Peyer's patch (tissue), 4 donors: ENCODE results near the gene SLC33A1. TPM values are rescaled to one million over a fixed set of nuclear protein-coding genes. Genes with fewer than 3 reads are reported as not detected.
"Not testable (repeated sequence)": the region's sequence is repeated elsewhere in the genome, so short reads cannot be mapped to it uniquely, and the experiment has no call there.

Experiments used
- DNase-seq, 3 donors: peaks; one replicate each; pipeline ENCODE4 v3.0.0-alpha.2; 2017 to 2019
- H3K27ac ChIP-seq, 4 donors: fragments of 200-600 bp; sonication (generic); one replicate each; pipeline ENCODE4 v1.5.1; 2016 to 2019
- H3K27me3 ChIP-seq, 2 donors: fragments of 200-600 bp; sonication (generic); one replicate each; pipeline ENCODE4 v1.5.1; 2019
- H3K36me3 ChIP-seq, 3 donors: fragments of 200-600 bp; sonication (generic); one replicate each; pipeline ENCODE4 v1.5.1; 2016 to 2019
- H3K4me1 ChIP-seq, 4 donors: fragments of 200-600 bp; sonication (generic); one replicate each; pipeline ENCODE4 v1.5.1; 2016 to 2019
- H3K4me3 ChIP-seq, 4 donors: fragments of 200-600 bp; sonication (generic); 1 replicate in 3 of 4; 2 replicates in 1 of 4; pipeline ENCODE4 v1.5.1; 2016 to 2019; ENCODE audit warnings: mild to moderate bottlenecking in 1 of 4
- H3K9me3 ChIP-seq, 4 donors: fragments of 200-600 bp; sonication (generic); one replicate each; pipeline ENCODE4 v1.5.1; 2016 to 2019; ENCODE audit warnings: mild to moderate bottlenecking in 1 of 4
- CTCF ChIP-seq, 6 experiments: fragments of 450-650 bp in 4 of 6; fragments of 200-600 bp in 2 of 6; sonication (generic) in 1 of 6; IDR thresholded peaks; one replicate each; pipeline ENCODE4 v1.5.1; 2017 to 2019; ENCODE audit warnings: antibody characterized with exemption in 6 of 6, mild to moderate bottlenecking in 3 of 6, moderate library complexity in 1 of 6
- POLR2A ChIP-seq, 2 donors: fragments of 450-650 bp; IDR thresholded peaks; one replicate each; pipeline ENCODE4 v1.5.1; 2017; ENCODE audit warnings: antibody characterized with exemption in 2 of 2, mild to moderate bottlenecking in 2 of 2, moderate library complexity in 2 of 2
- total RNA-seq, 4 donors: library from RNA; depleted of rRNA; stranded (reverse); fragments of >200 nt; gene quantifications; one replicate each; pipeline ENCODE4 v1.1.0, GENCODE V29; 2016

Gene SLC33A1
- total RNA-seq, 4 donors from 2014 or later, result 12.4 to 44.7 (median 30.3) TPM

GRCh38 chr3:155843569-155843968 is 10.7 kb downstream of the SLC33A1 start:
- Histone ChIP-seq H3K27ac (no peak overlapping the region), H3K4me1 (peaks cover 0 to 26% (median 2%) of the 10 kb centered on the region in 4 donors), H3K9me3 (no peaks in the 10 kb centered on the region), H3K36me3 (peaks cover 0 to 9% (median 0%) of the 10 kb centered on the region in 3 donors), H3K4me3 (no peak overlapping the region), H3K27me3 (no peaks in the 10 kb centered on the region)
- DNase-seq, result no peak
- TF ChIP-seq POLR2A (IDR thresholded peaks at IDR 0.05) (no peak), CTCF (IDR thresholded peaks at IDR 0.05) (no peak)

GRCh38 chr3:155835341-155836071 is 18.7 kb downstream of the SLC33A1 start:
- TF ChIP-seq CTCF (IDR thresholded peaks at IDR 0.05), result no peak
- Histone ChIP-seq H3K27me3 (no peaks in the 10 kb centered on the region), H3K9me3 (no peaks in the 10 kb centered on the region), H3K27ac (no peak overlapping the region), H3K4me3 (no peak overlapping the region), H3K36me3 (peaks cover 0 to 22% (median 0%) of the 10 kb centered on the region in 3 donors), H3K4me1 (no peaks in the 10 kb centered on the region)
- DNase-seq, result no peak

DNA sequence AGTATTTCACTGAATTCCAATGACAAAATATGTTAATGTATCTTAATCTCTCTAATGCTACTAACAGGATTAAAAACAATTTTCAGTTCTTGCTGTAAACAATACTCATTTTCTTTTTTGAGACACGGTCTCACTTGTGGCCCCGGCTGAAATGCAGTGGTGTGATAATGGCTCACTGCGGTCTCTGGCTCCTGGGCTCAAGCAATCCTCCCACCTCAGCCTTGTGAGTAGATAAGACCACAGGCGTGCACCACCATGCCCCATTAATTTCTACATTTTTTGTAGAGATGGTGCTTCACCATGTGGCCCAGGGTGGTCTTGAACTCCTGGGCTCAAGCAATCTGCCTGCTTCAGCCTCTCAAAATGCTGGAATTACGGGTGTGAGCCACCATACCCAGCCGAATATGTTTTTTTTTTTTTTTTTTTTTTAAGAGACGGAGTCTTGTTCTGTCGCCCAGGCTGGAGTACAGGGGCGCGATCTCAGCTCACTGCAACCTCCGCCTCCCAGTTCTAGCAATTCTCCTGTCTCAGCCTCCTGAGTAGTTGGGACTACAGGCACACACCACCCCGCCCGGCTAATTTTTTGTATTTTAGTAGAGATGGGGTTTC is 25.6 kb downstream of the SLC33A1 start:
- not testable (repeated sequence) for H3K27me3 ChIP-seq, H3K27ac ChIP-seq, H3K4me3 ChIP-seq, H3K4me1 ChIP-seq, H3K9me3 ChIP-seq, DNase-seq
- H3K36me3 ChIP-seq, result peaks cover 0 to 26% (median 0%) of the 10 kb centered on the region in 3 donors

GRCh38 chr3:155815030-155815545 is 39.1 kb downstream of the SLC33A1 start:
- no peak overlapping the region for H3K4me3 ChIP-seq
- TF ChIP-seq CTCF (IDR thresholded peaks at IDR 0.05), result no peak
- no peak for TF ChIP-seq POLR2A (IDR thresholded peaks at IDR 0.05)
- no peaks in the 10 kb centered on the region for H3K4me1 ChIP-seq
- no peaks in the 10 kb centered on the region for H3K9me3 ChIP-seq
- no peak overlapping the region for H3K27ac ChIP-seq
- DNase-seq, result no peak
- H3K36me3 ChIP-seq, result no peaks in the 10 kb centered on the region
- no peaks in the 10 kb centered on the region for H3K27me3 ChIP-seq

- not testable (repeated sequence) for H3K4me1 ChIP-seq, H3K4me3 ChIP-seq, DNase-seq, H3K9me3 ChIP-seq, H3K27me3 ChIP-seq, H3K36me3 ChIP-seq, H3K27ac ChIP-seq
Observed at GRCh38 chr3:155813224-155813623, 41.0 kb downstream of the SLC33A1 start.

GRCh38 chr3:155809181-155809580 is 45.0 kb downstream of the SLC33A1 start:
- Histone ChIP-seq H3K36me3 (no peaks in the 10 kb centered on the region), H3K4me1 (no peaks in the 10 kb centered on the region), H3K9me3 (no peaks in the 10 kb centered on the region), H3K27ac (no peak overlapping the region), H3K27me3 (no peaks in the 10 kb centered on the region), H3K4me3 (no peak overlapping the region)
- DNase-seq, result no peak
- no peak for TF ChIP-seq POLR2A (IDR thresholded peaks at IDR 0.05)
- TF ChIP-seq CTCF (IDR thresholded peaks at IDR 0.05), result no peak
